ENCODE results near the gene ARID5A.

Gene ARID5A

GRCh38 chr2:96601382-96602292 lies 65.1 kb downstream of the ARID5A start:
- no peak for DNase-seq (ENCODE audit: low spot score)

Measured in Ammon's horn (tissue), 1 donor.